PFSK-1 (cell line): ENCODE measurements around the gene GRK7.

Experiments used
- FOXP2 ChIP-seq: optimal IDR thresholded peaks from 2 replicates; pipeline ENCODE3; 2011; ENCODE audit warnings: borderline replicate concordance, control low read depth, inconsistent platforms; ENCODE audit not compliant: insufficient read depth; ENCODE audit errors: extremely low read length, extremely low read depth
- POLR2AphosphoS5 ChIP-seq: IDR thresholded peaks from 2 replicates; pipeline ENCODE4 v1.6.1; 2012; ENCODE audit warnings: low read depth, mild to moderate bottlenecking, control low read depth, low read length, moderate library complexity
- REST ChIP-seq, 2 experiments: IDR thresholded peaks; 2 replicates each; pipeline versions ENCODE4 v1.6.1 to v1.8.0; 2011 to 2012; ENCODE audit warnings: low read depth in 2 of 2, low read length in 2 of 2, control low read depth in 1 of 2, inconsistent platforms in 1 of 2, mild to moderate bottlenecking in 1 of 2, moderate library complexity in 1 of 2; ENCODE audit not compliant: insufficient read depth in 1 of 2
- SIN3A ChIP-seq: IDR thresholded peaks from 2 replicates; pipeline ENCODE4 v1.6.1; 2012; ENCODE audit warnings: mild to moderate bottlenecking, low read length, moderate library complexity, borderline replicate concordance; ENCODE audit not compliant: insufficient read depth
- TAF1 ChIP-seq: IDR thresholded peaks from 2 replicates; pipeline ENCODE4 v1.6.1; 2012; ENCODE audit warnings: low read length, control low read depth, borderline replicate concordance; ENCODE audit not compliant: insufficient read depth

Gene GRK7

GRCh38 chr3:141777957-141778813 lies 15.0 kb downstream of the GRK7 start:
- TF ChIP-seq SIN3A = no peak
- TF ChIP-seq TAF1 = no peak
- TF ChIP-seq REST (IDR thresholded peaks at IDR 0.05; ENCODE audit: insufficient read depth in 1 of 2, low read depth in 2 of 2, low read length in 2 of 2) = no peak
- TF ChIP-seq POLR2AphosphoS5 = no peak
- TF ChIP-seq FOXP2 = no peak

GRCh38 chr3:141779667-141780066 lies 16.5 kb downstream of the GRK7 start:
- TF ChIP-seq TAF1 = no peak
- no peak for TF ChIP-seq SIN3A
- no peak for TF ChIP-seq FOXP2
- TF ChIP-seq POLR2AphosphoS5 = no peak
- no peak for TF ChIP-seq REST (IDR thresholded peaks at IDR 0.05; ENCODE audit: insufficient read depth in 1 of 2, low read depth in 2 of 2, low read length in 2 of 2)

GRCh38 chr3:141782386-141782932 lies 19.3 kb downstream of the GRK7 start:
- TF ChIP-seq FOXP2 = no peak
- TF ChIP-seq POLR2AphosphoS5 = no peak

- TF ChIP-seq POLR2AphosphoS5 (no peak), SIN3A (no peak), FOXP2 (no peak), REST (IDR thresholded peaks at IDR 0.05; ENCODE audit: insufficient read depth in 1 of 2, low read depth in 2 of 2, low read length in 2 of 2) (no peak), TAF1 (no peak)
Observed at GRCh38 chr3:141783632-141784031, 20.4 kb downstream of the GRK7 start.

- TF ChIP-seq TAF1 = no peak
- no peak for TF ChIP-seq FOXP2
- no peak for TF ChIP-seq REST (IDR thresholded peaks at IDR 0.05; ENCODE audit: insufficient read depth in 1 of 2, low read depth in 2 of 2, low read length in 2 of 2)
- no peak for TF ChIP-seq POLR2AphosphoS5
- TF ChIP-seq SIN3A = no peak
Observed at GRCh38 chr3:141784096-141784495, 20.9 kb downstream of the GRK7 start.
